K562 (cell line): ENCODE measurements around the gene ZNRF1. TPM values are rescaled to one million over a fixed set of nuclear protein-coding genes. Genes with fewer than 3 reads are reported as not detected.
"Not testable (repeated sequence)": the region's sequence is repeated elsewhere in the genome, so short reads cannot be mapped to it uniquely, and the experiment has no call there.

Source experiments
- ATAC-seq: fragments of 200-7000 bp; cut with Tn5 transposase; 3 replicates; pipeline ENCODE4 v1.9.1; 2020; ENCODE audit warnings: moderate library complexity
- BruUV-seq: library from RNA; stranded (reverse); fragments of 400-500 nt; replicated peaks from 2 replicates; lab custom pipeline; 2021; lab: Mats Ljungman, UMichigan
- CTCF ChIA-PET: fragments of 300-600 bp; formaldehyde crosslinking; extraction: SDS; loops from one replicate; lab custom pipeline; 2021; ENCODE audit warnings: low intra/inter-chr PET ratio; lab: Yijun Ruan, JAX
- POLR2A ChIA-PET: fragments of 300-600, 350-650 bp; sonication (Branson Sonifier 250); formaldehyde crosslinking; extraction: SDS; loops from one replicate; lab custom pipeline; 2021; ENCODE audit warnings: antibody characterized with exemption, inconsistent platforms; lab: Yijun Ruan, JAX
- DNase-seq, 4 experiments: peaks; one replicate each; pipeline versions ENCODE4 v3.0.0 to v3.0.0-alpha.2; 2011 to 2018; ENCODE audit warnings: low spot score in 3 of 4, mixed read lengths in 3 of 4; ENCODE audit errors: extremely low read depth in 1 of 4
- FAIRE-seq: peaks from 2 replicates; lab custom pipeline; 2011; peaks lifted over from hg19 to GRCh38; lab: Jason Lieb, UNC
- H2AFZ ChIP-seq: 2 replicates; pipeline ENCODE4 v1.6.0; 2011; ENCODE audit warnings: low read depth, low read length, control low read depth, inconsistent platforms
- H3K27ac ChIP-seq: fragments of 200-600 bp; 3 replicates; pipeline ENCODE4 v1.8.0; 2011; ENCODE audit warnings: low read depth, mild to moderate bottlenecking, control low read depth, inconsistent platforms, low read length, moderate library complexity, mixed read lengths; ENCODE audit errors: extremely low read depth
- H3K27me3 ChIP-seq, 2 experiments: fragments of 300-600 bp in 1 of 2; 2 replicates in 1 of 2; 3 replicates in 1 of 2; pipeline versions ENCODE4 v1.6.0 to v1.8.0; 2011; ENCODE audit warnings: inconsistent platforms in 2 of 2, low read length in 2 of 2, mild to moderate bottlenecking in 1 of 2, mixed read lengths in 1 of 2, moderate library complexity in 1 of 2; ENCODE audit not compliant: control insufficient read depth in 2 of 2, insufficient read depth in 2 of 2
- H3K36me3 ChIP-seq: fragments of 300-600 bp; 3 replicates; pipeline ENCODE4 v1.8.0; 2011; ENCODE audit warnings: mild to moderate bottlenecking, low read length, inconsistent platforms; ENCODE audit not compliant: control insufficient read depth, insufficient read depth
- H3K4me1 ChIP-seq, 2 experiments: fragments of 200-600 bp in 1 of 2; replicated peaks in 1 of 2; 2 replicates in 1 of 2; 3 replicates in 1 of 2; pipeline versions ENCODE4 v1.5.1 to v1.8.0; 2011; ENCODE audit warnings: inconsistent platforms in 2 of 2, low read length in 2 of 2, mild to moderate bottlenecking in 1 of 2, mixed read lengths in 1 of 2, moderate library complexity in 1 of 2; ENCODE audit not compliant: control insufficient read depth in 2 of 2, insufficient read depth in 2 of 2
- H3K4me2 ChIP-seq: 2 replicates; pipeline ENCODE4 v1.6.1; 2011; ENCODE audit warnings: low read length, control low read depth, inconsistent platforms, mixed read lengths; ENCODE audit not compliant: insufficient read depth
- H3K4me3 ChIP-seq: fragments of 200-600 bp; sonication (generic), shearing (Covaris generic); 2 replicates; pipeline ENCODE4 v1.5.1; 2016; ENCODE audit warnings: control low read depth, inconsistent platforms
- H3K79me2 ChIP-seq: fragments of 200-600 bp; 3 replicates; pipeline ENCODE4 v1.8.0; 2011; ENCODE audit warnings: low read length, inconsistent platforms; ENCODE audit not compliant: control insufficient read depth, insufficient read depth
- H3K9ac ChIP-seq, 2 experiments: 2 replicates each; pipeline versions ENCODE4 v1.6.0 to v1.6.1; 2011; ENCODE audit warnings: low read depth in 2 of 2, low read length in 2 of 2, control low read depth in 1 of 2, inconsistent platforms in 1 of 2, mild to moderate bottlenecking in 1 of 2, mixed read lengths in 1 of 2; ENCODE audit not compliant: insufficient read depth in 1 of 2
- H3K9me1 ChIP-seq: one replicate; pipeline ENCODE4 v1.6.0; 2011; ENCODE audit warnings: inconsistent platforms, mild to moderate bottlenecking, low read length, moderate library complexity; ENCODE audit not compliant: control insufficient read depth, insufficient read depth
- H3K9me3 ChIP-seq: replicated peaks from 2 replicates; pipeline ENCODE4 v1.5.1; 2011; ENCODE audit warnings: low read depth, low read length, inconsistent platforms; ENCODE audit not compliant: control insufficient read depth, insufficient read depth
- H4K20me1 ChIP-seq: replicated peaks from 2 replicates; pipeline ENCODE4 v1.6.1; 2011; ENCODE audit warnings: low read length, inconsistent platforms, mixed read lengths; ENCODE audit not compliant: control insufficient read depth, insufficient read depth
- BRD4 ChIP-seq: fragments of 200-600 bp; sonication (generic); IDR thresholded peaks from 2 replicates; pipeline ENCODE4 v1.6.1; 2017; ENCODE audit warnings: inconsistent platforms
- EWSR1 ChIP-seq: fragments of 450-650 bp; IDR thresholded peaks from 2 replicates; pipeline ENCODE4 v1.6.1; 2018; ENCODE audit warnings: borderline replicate concordance, mild to moderate bottlenecking, low read depth, moderate library complexity; ENCODE audit not compliant: partially characterized antibody
- SAFB ChIP-seq: fragments of 200-400 bp; formaldehyde crosslinking; IDR thresholded peaks from 2 replicates; pipeline ENCODE4 v1.6.1; 2017; ENCODE audit warnings: low read depth, low read length, borderline replicate concordance
- ZFX ChIP-seq: sonication (generic); formaldehyde crosslinking; IDR thresholded peaks from 2 replicates; pipeline ENCODE4 v1.8.0; 2022; ENCODE audit warnings: mild to moderate bottlenecking, missing genetic modification reagents, moderate library complexity
- ZNF143 ChIP-seq: sonication (generic); formaldehyde crosslinking; IDR thresholded peaks from 2 replicates; pipeline ENCODE4 v1.9.0; 2022; ENCODE audit warnings: mild to moderate bottlenecking, missing genetic modification reagents
- ZNF395 ChIP-seq: fragments of 200-800 bp; sonication (Bioruptor generic); IDR thresholded peaks from 2 replicates; pipeline ENCODE4 v1.6.1; 2017; ENCODE audit warnings: missing genetic modification characterization, missing compliant biosample characterization
- WGBS: fragments of 100-300 bp; shearing (Covaris generic); methylation state at CpG from one replicate; pipeline ENCODE4 v1.1.6; 2016; ENCODE audit warnings: low coverage, mixed read lengths; ENCODE audit not compliant: insufficient coverage; ENCODE audit errors: missing lambda C conversion rate; 5-methylcytosine and 5-hydroxymethylcytosine counted together
- in situ Hi-C: fragments of 300-500 bp; cut with MboI; formaldehyde crosslinking; loops from 4 replicates; pipeline ENCODE4 v1.15.0; 2018; ENCODE audit warnings: inconsistent platforms, mixed read lengths
- intact Hi-C: fragments of 100-400 bp; cut with micrococcal nuclease; formaldehyde crosslinking; loops from 2 replicates; pipeline ENCODE4 v1.14.2; 2022
- polyA plus RNA-seq, 8 experiments: library from polyadenylated mRNA; depleted of rRNA in 4 of 8; stranded (reverse) in 5 of 8; unstranded in 3 of 8; fragments of >200 nt; fragmentation: Nextera tagmentation in 2 of 8; fragmentation: Illumina TruSeq in 1 of 8; extraction: Ambion mirVana in 2 of 8; extraction: Trizol in 1 of 8; gene quantifications; 2 replicates each; pipeline versions ENCODE4 v1.2.1 to v1.2.3, GENCODE V29; 2011 to 2014; ENCODE audit warnings: inconsistent platforms in 1 of 8, missing spikeins in 1 of 8
- total RNA-seq, 7 experiments: library from RNA; depleted of rRNA in 6 of 7; stranded (reverse); fragments of >200 nt in 6 of 7; fragmentation: Illumina TruSeq in 2 of 7; extraction: Trizol in 2 of 7; gene quantifications; 2 replicates each; pipeline versions ENCODE4 v1.2.1 to v1.2.3, GENCODE V29; 2011 to 2021; ENCODE audit warnings: low replicate concordance in 1 of 7

The ZNRF1 gene
- total and polyA plus RNA-seq, 9 of the 15 experiments (the other 6 are each of a cell fraction or from before 2014, with no cell fraction given), result 9.5 to 37.7 (median 20.0) TPM

DNA sequence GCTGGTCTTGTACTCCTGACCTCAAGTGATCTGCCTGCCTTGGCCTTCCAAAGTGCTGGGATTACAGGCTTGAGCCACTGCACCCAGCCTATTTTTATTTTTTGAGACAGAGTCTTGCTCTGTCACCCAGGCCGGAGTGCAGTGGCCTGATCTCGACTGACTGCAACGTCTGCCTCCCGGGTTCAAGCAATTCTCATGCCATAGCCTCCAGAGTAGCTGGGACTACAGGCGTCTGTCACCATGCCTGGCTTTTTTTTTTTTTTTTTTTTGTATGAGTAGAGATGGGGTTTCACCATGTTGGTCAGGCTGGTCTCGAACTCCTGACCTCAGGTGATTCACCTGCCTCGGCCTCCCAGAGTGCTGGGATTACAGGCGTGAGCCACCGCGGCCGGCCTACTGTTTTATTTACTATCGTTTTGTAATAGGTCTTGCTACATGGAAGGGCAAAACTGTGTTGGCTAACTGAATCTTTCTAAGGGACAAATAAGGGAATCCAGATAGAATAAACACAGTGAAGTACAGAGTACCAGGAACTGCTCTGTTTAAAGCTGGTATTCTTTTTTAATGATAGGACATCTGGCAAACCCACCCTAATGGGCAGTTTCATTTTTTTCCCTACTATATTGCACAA is 17.7 kb downstream of the ZNRF1 start:
- WGBS, result 89% methylated on average over 9 of the region's 12 CpGs
- H3K9me1 ChIP-seq, DNase-seq, CTCF ChIA-PET, in situ Hi-C loops, intact Hi-C loops, BruUV-seq, H3K9ac ChIP-seq, H3K4me2 ChIP-seq, H4K20me1 ChIP-seq, H3K9me3 ChIP-seq, ATAC-seq, FAIRE-seq, H3K4me3 ChIP-seq, H3K36me3 ChIP-seq, H2AFZ ChIP-seq, H3K27me3 ChIP-seq: not testable (repeated sequence)
- peaks cover 97% of the 10 kb centered on the region for H3K79me2 ChIP-seq
- peaks cover 19 to 33% of the 10 kb centered on the region in 2 experiments for H3K4me1 ChIP-seq
- POLR2A ChIA-PET, result interaction anchor here (1.6 kb wide), 1 partner anchor 10 kb away, joined by 4 read pairs; no protein-coding TSS in a partner anchor
- H3K27ac ChIP-seq, result peak overlapping the region; percentile 9; the same call in 1 of the 3 replicates

DNA sequence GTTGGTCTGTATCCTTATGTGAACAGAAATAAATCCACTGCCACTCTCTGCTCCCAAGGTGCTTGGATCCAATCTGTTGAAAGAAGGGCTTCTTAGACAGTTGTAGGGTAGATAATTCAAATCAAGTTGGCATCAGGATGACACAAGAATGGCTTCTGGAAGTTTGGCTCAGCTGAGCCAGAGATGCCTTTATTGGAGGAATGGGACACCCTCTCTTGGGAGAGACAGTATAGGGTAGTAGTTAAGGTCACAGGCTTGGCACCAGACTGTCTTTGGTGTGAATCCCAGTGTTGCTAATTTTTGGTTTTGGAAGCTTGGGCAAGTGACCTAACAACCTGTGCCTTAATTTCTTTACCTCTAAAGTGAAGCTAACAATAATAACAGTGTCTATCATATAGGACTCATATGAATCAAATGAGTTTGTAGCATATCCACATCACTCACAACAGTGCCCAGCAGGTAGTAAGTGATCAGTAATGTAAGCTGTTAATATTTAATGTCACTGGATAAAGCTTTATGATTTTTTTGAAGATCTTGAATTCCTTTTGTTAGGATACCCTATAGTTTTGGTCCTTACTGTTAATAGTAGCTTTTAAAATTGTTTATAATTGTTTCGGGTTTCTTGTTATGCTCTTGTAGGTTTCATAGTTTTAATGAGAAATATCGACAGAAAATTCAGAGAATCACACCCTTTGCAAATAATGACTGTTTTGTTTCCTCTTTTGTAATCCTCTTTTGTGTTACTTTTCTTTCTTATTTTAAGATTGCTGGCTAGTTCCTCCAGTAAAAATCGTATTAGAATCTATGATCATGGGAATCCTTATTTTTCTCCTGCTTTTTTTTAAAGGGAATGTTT is 19.1 kb downstream of the ZNRF1 start:
- peak overlapping the region; percentile 24; the same call in 2 of the 3 replicates for H3K27ac ChIP-seq
- peaks cover 92% of the 10 kb centered on the region for H3K79me2 ChIP-seq
- H3K4me1 ChIP-seq, result peaks cover 12 to 23% of the 10 kb centered on the region in 2 experiments
- no peak overlapping the region for H3K9ac ChIP-seq
- in situ Hi-C loops (no loop called here), intact Hi-C loops (no loop called here)
- no peaks in the 10 kb centered on the region; the same call in 2 of the 3 replicates for H3K36me3 ChIP-seq
- FAIRE-seq (peak; percentile 26), ATAC-seq (peak; percentile 17; the same call in 2 of the 3 replicates), DNase-seq (no peak)
- no peaks in the 10 kb centered on the region for H3K27me3 ChIP-seq
- WGBS, result 65% methylated on average over 3 of the region's 3 CpGs
- no peak overlapping the region for H2AFZ ChIP-seq
- peaks cover 5% of the 10 kb centered on the region; the same call in 1 of the 2 replicates for H3K9me3 ChIP-seq
- no TSS peak for BruUV-seq
- ChIA-PET CTCF (no interaction called here), POLR2A (interaction anchor here (1.2 to 1.6 kb wide), 2 partner anchors 11 to 26 kb away, joined by 3 to 4 read pairs; no protein-coding TSS in a partner anchor)
- TF ChIP-seq ZFX (CRISPR knock-in tag), result no peak
- TF ChIP-seq ZNF395 (CRISPR knock-in tag), result no peak
- TF ChIP-seq BRD4, result no peak
- TF ChIP-seq EWSR1, result no peak
- no peak for TF ChIP-seq SAFB
- no peak for TF ChIP-seq ZNF143
- no peaks in the 10 kb centered on the region for H3K9me1 ChIP-seq
- no peaks in the 10 kb centered on the region for H4K20me1 ChIP-seq
- no peak overlapping the region for H3K4me2 ChIP-seq
- H3K4me3 ChIP-seq, result no peak overlapping the region
